Testis (tissue), 3 donors: Measurements from ENCODE around the gene IRF2. TPM values are rescaled to one million over a fixed set of nuclear protein-coding genes. Genes with fewer than 3 reads are reported as not detected.

Experiments used
- DNase-seq: peaks from one replicate; pipeline ENCODE4 v3.0.0-alpha.2; 2019
- H3K27ac ChIP-seq, 2 donors: fragments of 200-600 bp; sonication (generic); one replicate each; pipeline ENCODE4 v1.5.1; 2019
- H3K27me3 ChIP-seq: fragments of 200-600 bp; sonication (generic); one replicate; pipeline ENCODE4 v1.5.1; 2019
- H3K36me3 ChIP-seq: fragments of 200-600 bp; sonication (generic); one replicate; pipeline ENCODE4 v1.5.1; 2017; ENCODE audit warnings: low read depth; ENCODE audit errors: missing control alignments
- H3K4me1 ChIP-seq: fragments of 200-600 bp; sonication (generic); one replicate; pipeline ENCODE4 v1.5.1; 2019
- H3K4me3 ChIP-seq, 2 donors: fragments of 200-600 bp; sonication (generic); one replicate each; pipeline ENCODE4 v1.5.1; 2017 to 2019
- H3K9me3 ChIP-seq: fragments of 200-600 bp; sonication (generic); one replicate; pipeline ENCODE4 v1.5.1; 2017
- POLR2A ChIP-seq: fragments of 450-650 bp; IDR thresholded peaks from one replicate; pipeline ENCODE4 v1.6.1; 2017; ENCODE audit warnings: antibody characterized with exemption, mild to moderate bottlenecking, moderate library complexity
- WGBS, 2 donors: methylation state at CpG; one replicate each; pipeline ENCODE4 v1.1.5; 2018; 5-methylcytosine and 5-hydroxymethylcytosine counted together
- intact Hi-C: fragments of 100-400 bp; cut with DNase I; formaldehyde crosslinking; loops from one replicate; pipeline ENCODE4 v1.15.1; 2023; ENCODE audit warnings: low total_unique reads
- polyA plus RNA-seq: library from polyadenylated mRNA; stranded (reverse); fragments of 350-450 nt; fragmentation: Illumina TruSeq; extraction: RNeasy Lipid Tissue Mini Kit (QIAGEN cat#74804); gene quantifications from one replicate; pipeline ENCODE4 v1.2.3, GENCODE V29; 2014; ENCODE audit warnings: low read depth, low replicate concordance; ENCODE audit not compliant: insufficient read depth
- total RNA-seq, 2 donors: library from RNA; depleted of rRNA; stranded (reverse); fragments of >200 nt; gene quantifications; one replicate each; pipeline ENCODE4 v1.2.3, GENCODE V29; 2016
- TF ChIP-seq, protein P1 (sequence below), 3 experiments: fragments of 450-650 bp in 2 of 3; fragments of 200-600 bp in 1 of 3; sonication (generic) in 1 of 3; IDR thresholded peaks; one replicate each; pipeline ENCODE4 v1.5.1; 2016 to 2019; ENCODE audit warnings: antibody characterized with exemption in 3 of 3, mild to moderate bottlenecking in 2 of 3, moderate library complexity in 1 of 3

Gene IRF2
- total and polyA plus RNA-seq, 3 donors from 2014 or later, result 13.0 to 22.3 (median 16.1) TPM

DNA sequence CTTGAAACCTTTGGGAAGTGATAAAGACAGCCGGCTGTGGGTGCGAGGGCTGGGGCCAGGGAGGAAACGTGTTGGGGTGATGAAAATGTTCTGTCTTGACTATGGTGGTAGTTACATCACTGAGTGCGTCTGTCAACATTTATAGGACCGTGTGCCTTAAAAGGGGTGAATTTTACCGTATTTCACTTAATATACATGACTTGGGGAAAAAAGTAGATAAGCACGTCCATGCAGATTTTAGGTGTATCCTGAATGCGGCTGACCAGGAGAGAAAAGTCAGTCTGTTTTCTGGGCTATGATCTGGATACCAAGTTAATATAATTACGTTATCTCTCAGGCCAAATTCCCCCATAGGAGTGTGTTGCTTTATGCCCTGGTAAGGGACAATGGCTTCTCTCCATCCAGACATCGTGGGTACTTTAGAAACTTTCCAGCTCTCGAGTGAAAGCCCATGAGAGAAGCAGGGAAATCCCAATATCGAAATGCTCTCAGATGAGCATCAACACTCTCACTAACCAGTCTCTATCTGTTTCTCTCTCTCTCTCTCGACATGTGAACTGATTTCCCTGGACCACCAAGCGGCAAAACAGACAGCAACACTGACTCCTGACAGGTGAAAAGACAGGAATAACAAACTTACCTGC, 71.5 kb downstream of the IRF2 start:
- peak overlapping the region in 1 of 2 donors; percentile 38 for H3K27ac ChIP-seq
- TF ChIP-seq, protein P1, sequence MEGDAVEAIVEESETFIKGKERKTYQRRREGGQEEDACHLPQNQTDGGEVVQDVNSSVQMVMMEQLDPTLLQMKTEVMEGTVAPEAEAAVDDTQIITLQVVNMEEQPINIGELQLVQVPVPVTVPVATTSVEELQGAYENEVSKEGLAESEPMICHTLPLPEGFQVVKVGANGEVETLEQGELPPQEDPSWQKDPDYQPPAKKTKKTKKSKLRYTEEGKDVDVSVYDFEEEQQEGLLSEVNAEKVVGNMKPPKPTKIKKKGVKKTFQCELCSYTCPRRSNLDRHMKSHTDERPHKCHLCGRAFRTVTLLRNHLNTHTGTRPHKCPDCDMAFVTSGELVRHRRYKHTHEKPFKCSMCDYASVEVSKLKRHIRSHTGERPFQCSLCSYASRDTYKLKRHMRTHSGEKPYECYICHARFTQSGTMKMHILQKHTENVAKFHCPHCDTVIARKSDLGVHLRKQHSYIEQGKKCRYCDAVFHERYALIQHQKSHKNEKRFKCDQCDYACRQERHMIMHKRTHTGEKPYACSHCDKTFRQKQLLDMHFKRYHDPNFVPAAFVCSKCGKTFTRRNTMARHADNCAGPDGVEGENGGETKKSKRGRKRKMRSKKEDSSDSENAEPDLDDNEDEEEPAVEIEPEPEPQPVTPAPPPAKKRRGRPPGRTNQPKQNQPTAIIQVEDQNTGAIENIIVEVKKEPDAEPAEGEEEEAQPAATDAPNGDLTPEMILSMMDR (IDR thresholded peaks at IDR 0.05), result no peak
- no peak for TF ChIP-seq POLR2A
- intact Hi-C loops, result no loop called here

DNA sequence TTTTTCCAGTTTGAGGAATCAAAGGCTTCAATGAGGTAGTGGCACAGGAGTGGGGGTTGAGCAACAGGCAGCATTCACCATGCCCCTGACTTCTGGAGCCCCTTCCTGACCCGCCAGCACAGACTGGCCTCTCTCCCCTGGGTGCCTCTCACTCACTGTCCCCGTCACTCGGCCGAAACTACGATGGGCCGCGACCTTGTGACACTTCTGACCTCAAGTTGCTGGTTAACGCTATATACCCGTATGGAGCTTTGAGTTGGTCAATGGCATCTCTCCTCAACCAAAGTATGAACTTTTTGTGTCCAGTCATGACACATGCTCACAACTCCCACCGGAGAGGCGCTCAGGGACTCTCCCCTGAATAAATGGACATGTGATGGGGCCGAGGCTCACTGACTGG, 72.1 kb downstream of the IRF2 start:
- no peak for DNase-seq
- intact Hi-C loops, result no loop called here
- Histone ChIP-seq H3K27me3 (no peaks in the 10 kb centered on the region), H3K27ac (peak overlapping the region in 1 of 2 donors; percentile 38), H3K4me3 (no peak overlapping the region), H3K4me1 (peaks cover 23% of the 10 kb centered on the region), H3K36me3 (no peaks in the 10 kb centered on the region), H3K9me3 (no peaks in the 10 kb centered on the region)
- whole genome bisulfite sequencing, 2 donors, result 77 to 79% methylated on average over 12 of the region's 12 CpGs
- TF ChIP-seq POLR2A, result no peak
- TF ChIP-seq, protein P1 (IDR thresholded peaks at IDR 0.05), result no peak

More for the DNA sequence above, 71.5 kb downstream of the IRF2 start:
- WGBS, 2 donors, result 87% methylated on average over 14 of the region's 14 CpGs
- no peaks in the 10 kb centered on the region for H3K36me3 ChIP-seq
- H3K9me3 ChIP-seq, result no peaks in the 10 kb centered on the region
- no peaks in the 10 kb centered on the region for H3K27me3 ChIP-seq
- no peak for DNase-seq
- H3K4me1 ChIP-seq, result peaks cover 23% of the 10 kb centered on the region
- H3K4me3 ChIP-seq, result no peak overlapping the region

DNA sequence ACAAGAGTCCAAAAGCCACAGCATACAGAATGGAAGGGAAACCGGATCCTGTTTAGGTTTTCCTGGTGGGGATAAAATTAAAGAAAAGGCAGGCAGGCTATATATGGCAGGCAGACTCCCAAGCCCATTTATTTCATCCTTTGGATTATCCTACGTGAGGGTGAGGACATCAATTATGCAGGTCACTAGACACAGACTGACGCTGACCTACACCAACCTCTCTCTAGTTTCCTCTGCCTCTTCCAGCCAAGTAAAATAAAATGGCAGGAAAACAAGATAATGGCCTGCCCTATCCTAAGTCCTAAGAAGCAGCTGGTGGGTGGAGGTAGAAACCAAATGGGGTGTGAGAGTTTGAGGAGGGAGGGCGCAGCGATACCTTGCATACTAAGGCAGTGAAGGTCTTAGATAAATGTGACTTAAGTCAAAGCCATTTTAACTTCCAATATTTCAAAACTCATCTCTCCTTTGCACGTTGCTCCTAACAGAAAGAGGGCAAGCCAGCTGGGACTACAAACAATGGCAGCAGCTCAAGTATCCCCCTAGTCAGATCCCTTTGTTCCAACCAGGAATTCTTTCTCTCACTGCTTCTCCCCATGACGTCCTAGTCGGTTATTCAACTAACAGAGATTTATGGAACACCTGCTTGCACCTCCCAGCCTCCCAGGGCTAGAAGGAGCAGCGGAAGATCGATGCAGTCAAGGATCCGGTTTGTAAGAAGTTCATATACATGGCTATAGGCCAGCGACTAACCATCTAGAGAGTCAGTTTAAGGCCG, 72.8 kb downstream of the IRF2 start:
- intact Hi-C loops, result no loop called here
- peaks cover 23% of the 10 kb centered on the region for H3K4me1 ChIP-seq
- no peaks in the 10 kb centered on the region for H3K36me3 ChIP-seq
- TF ChIP-seq POLR2A, result no peak
- TF ChIP-seq, protein P1 (IDR thresholded peaks at IDR 0.05), result no peak
- 50 to 53% methylated on average over 13 of the region's 13 CpGs for WGBS, 2 donors
- H3K27ac ChIP-seq, result peak overlapping the region in 1 of 2 donors; percentile 67
- no peak overlapping the region for H3K4me3 ChIP-seq
- H3K9me3 ChIP-seq, result no peaks in the 10 kb centered on the region
- no peak for DNase-seq
- H3K27me3 ChIP-seq, result no peaks in the 10 kb centered on the region

DNA sequence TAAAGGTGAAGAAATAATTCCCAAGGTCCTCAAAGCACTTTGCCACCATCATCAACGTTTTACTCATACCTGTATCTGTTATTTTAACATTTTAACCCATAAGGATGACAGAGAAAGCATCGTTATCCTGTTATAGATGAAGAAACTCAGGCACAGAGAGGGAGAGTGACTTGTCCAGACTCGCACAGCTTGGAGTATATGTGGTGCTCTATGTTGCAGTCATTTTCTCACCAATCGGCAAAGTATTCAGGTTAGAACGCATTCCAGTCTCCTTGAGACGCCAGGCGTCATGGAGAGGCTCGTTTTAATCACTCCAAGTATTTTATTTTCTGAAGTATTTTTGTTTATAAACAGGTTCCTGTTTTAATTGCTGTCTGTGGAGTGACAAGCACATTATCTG, 73.5 kb downstream of the IRF2 start:
- no peak for DNase-seq
- WGBS, 2 donors, result 69 to 80% methylated on average over 8 of the region's 8 CpGs

More for the DNA sequence above, 73.5 kb downstream of the IRF2 start:
- Histone ChIP-seq H3K4me3 (no peak overlapping the region), H3K27ac (peak overlapping the region in 1 of 2 donors; percentile 67), H3K4me1 (peaks cover 24% of the 10 kb centered on the region), H3K27me3 (no peaks in the 10 kb centered on the region), H3K36me3 (no peaks in the 10 kb centered on the region), H3K9me3 (no peaks in the 10 kb centered on the region)
- TF ChIP-seq POLR2A, result no peak
- TF ChIP-seq, protein P1 (IDR thresholded peaks at IDR 0.05), result no peak
- intact Hi-C loops, result no loop called here
